MG63 (cell line): ENCODE measurements around the gene CCT6A. TPM values are rescaled to one million over a fixed set of nuclear protein-coding genes. Genes with fewer than 3 reads are reported as not detected.
"Not testable (repeated sequence)": the region's sequence is repeated elsewhere in the genome, so short reads cannot be mapped to it uniquely, and the experiment has no call there.

Experiments used
- DNase-seq: peaks from one replicate; pipeline ENCODE4 v3.0.0-alpha.2; 2020
- H3K27me3 ChIP-seq: fragments of 250-450 bp; sonication (Bioruptor Pico); 2 replicates; pipeline ENCODE4 v1.5.1; 2020; ENCODE audit warnings: mild to moderate bottlenecking, moderate library complexity
- H3K36me3 ChIP-seq: fragments of 250-450 bp; sonication (Bioruptor Pico); 2 replicates; pipeline ENCODE4 v1.5.1; 2020; ENCODE audit warnings: mild to moderate bottlenecking, moderate library complexity
- H3K4me3 ChIP-seq: fragments of 250-450 bp; sonication (Bioruptor Pico); 2 replicates; pipeline ENCODE4 v1.5.1; 2020; ENCODE audit warnings: mild to moderate bottlenecking, moderate library complexity
- H3K9me3 ChIP-seq: fragments of 250-450 bp; sonication (Bioruptor Pico); 2 replicates; pipeline ENCODE4 v1.5.1; 2020; ENCODE audit warnings: mild to moderate bottlenecking, moderate library complexity
- total RNA-seq: library from RNA; depleted of rRNA; stranded (reverse); fragments of >200 nt; shearing (Covaris generic); gene quantifications from 2 replicates; pipeline ENCODE4 v1.2.3, GENCODE V29; 2014; ENCODE audit warnings: low replicate concordance

Gene CCT6A
- total RNA-seq, 1 experiment from 2014 or later: 421 TPM

DNA sequence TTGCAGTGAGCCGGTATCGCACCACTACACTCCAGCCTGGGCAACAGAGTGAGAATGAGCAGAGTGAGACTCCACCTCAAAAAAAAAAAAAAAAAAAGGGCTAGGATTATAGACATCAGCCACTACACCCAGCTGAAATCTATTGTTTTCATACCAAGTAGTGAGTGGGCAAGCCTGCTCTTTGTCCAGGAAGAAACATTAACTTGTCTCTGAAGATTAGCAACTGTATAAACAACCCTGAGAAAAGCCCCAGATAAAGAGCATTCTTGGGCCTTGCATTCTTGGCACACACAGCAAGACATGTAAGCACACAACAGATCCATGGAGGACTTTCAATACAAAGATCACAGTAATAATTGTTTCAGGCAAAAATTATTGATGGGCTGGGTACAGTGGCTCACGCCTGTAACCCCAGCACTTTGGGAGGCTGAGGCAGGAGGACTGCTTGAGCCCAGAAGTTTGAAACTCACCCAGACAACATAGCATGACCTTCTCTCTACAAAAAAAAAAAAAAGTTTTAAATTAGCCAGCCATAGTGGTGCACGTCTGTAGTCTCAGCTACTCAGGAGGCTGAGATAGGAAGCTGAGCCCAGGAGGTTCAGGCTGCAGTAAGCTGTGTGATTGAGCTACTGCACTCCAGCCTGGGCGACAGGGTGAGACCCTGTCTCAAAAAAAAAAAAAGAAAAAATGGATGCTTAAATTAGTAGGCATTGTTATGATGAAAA is 4.7 kb upstream of the CCT6A start:
- peaks cover 4% of the 10 kb centered on the region for H3K36me3 ChIP-seq

DNA sequence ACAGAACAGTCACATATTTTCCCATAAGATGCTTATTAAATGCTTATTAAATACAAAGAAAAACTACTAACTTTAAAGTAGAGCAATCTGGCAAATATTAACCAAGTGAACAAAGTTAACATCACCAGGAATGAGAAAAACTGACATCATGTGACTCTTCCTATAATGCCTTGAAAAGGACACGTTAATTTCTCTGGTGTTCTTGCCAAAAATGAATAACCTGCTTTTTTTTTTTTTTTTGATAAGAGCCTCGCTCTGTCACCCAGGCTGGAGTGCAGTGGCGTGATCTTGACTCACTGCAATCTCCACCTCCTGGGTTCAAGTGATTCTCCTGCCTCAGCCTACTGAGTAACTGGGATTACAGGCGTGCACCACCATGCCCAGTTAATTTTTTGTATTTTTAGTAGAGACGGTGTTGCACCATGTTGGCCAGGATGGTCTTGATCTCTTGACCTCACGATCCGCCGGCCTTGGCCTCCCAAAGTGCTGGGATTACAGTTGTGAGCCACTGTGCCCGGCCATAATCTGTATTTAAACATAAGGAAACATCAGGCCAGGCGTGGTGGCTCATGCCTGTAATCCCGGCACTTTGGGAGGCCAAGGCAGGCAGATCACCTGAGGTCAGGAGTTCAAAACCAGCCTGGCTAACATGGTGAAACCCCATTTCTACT is 4.0 kb upstream of the CCT6A start:
- not testable (repeated sequence) for H3K9me3 ChIP-seq, H3K36me3 ChIP-seq, H3K4me3 ChIP-seq, H3K27me3 ChIP-seq, DNase-seq

More for the DNA sequence above, 4.7 kb upstream of the CCT6A start:
- no peaks in the 10 kb centered on the region for H3K9me3 ChIP-seq
- no peak overlapping the region for H3K4me3 ChIP-seq
- H3K27me3 ChIP-seq: no peaks in the 10 kb centered on the region
- peak; percentile 56 for DNase-seq

- Histone ChIP-seq H3K9me3 (no peaks in the 10 kb centered on the region), H3K27me3 (no peaks in the 10 kb centered on the region), H3K36me3 (peaks cover 15% of the 10 kb centered on the region), H3K4me3 (no peak overlapping the region)
- no peak for DNase-seq
Measured at GRCh38 chr7:56048245-56048644, 3.3 kb upstream of the CCT6A start.

- not testable (repeated sequence) for H3K4me3 ChIP-seq, H3K27me3 ChIP-seq, H3K9me3 ChIP-seq, DNase-seq
- H3K36me3 ChIP-seq: peaks cover 20% of the 10 kb centered on the region
Measured at GRCh38 chr7:56048763-56049162, 2.8 kb upstream of the CCT6A start.

- Histone ChIP-seq H3K27me3 (no peaks in the 10 kb centered on the region), H3K36me3 (peaks cover 42% of the 10 kb centered on the region), H3K4me3 (peak overlapping the region; percentile 82), H3K9me3 (no peaks in the 10 kb centered on the region)
- DNase-seq: no peak
Measured at GRCh38 chr7:56051053-56051338, 569 bp upstream of the CCT6A start.

- no peaks in the 10 kb centered on the region for H3K27me3 ChIP-seq
- H3K36me3 ChIP-seq: peaks cover 64% of the 10 kb centered on the region
- DNase-seq: no peak
- H3K4me3 ChIP-seq: peak overlapping the region; percentile 82
- H3K9me3 ChIP-seq: no peaks in the 10 kb centered on the region
Measured at GRCh38 chr7:56053379-56053778, 1.8 kb downstream of the CCT6A start.

DNA sequence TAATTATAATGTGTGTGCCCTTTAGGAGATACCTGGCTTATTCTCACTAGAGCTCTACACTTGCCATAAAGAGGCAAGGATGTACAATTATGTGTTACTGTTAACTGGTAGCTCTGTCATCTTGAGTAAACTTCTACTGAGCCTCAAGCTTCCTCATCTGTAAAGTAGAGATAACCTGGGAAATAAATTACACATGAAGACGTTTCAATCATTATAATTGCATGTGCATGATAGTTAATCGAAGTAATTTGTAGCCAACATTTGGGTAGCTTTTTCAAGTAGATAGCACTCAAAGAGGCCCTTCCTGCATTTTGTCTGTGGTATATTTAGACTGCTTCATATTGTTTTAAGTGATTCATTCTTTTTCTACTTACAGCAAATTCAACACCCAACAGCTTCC is 2.4 kb downstream of the CCT6A start:
- Histone ChIP-seq H3K4me3 (no peak overlapping the region), H3K9me3 (no peaks in the 10 kb centered on the region), H3K36me3 (peaks cover 70% of the 10 kb centered on the region), H3K27me3 (no peaks in the 10 kb centered on the region)
- no peak for DNase-seq

GRCh38 chr7:56062382-56062781 is 10.8 kb downstream of the CCT6A start:
- Histone ChIP-seq H3K4me3 (no peak overlapping the region), H3K9me3 (no peaks in the 10 kb centered on the region), H3K36me3 (peaks cover 77% of the 10 kb centered on the region), H3K27me3 (no peaks in the 10 kb centered on the region)
- DNase-seq: no peak

GRCh38 chr7:56063500-56063881 is 11.9 kb downstream of the CCT6A start:
- peak overlapping the region; percentile 87 for H3K4me3 ChIP-seq
- no peaks in the 10 kb centered on the region for H3K27me3 ChIP-seq
- peaks cover 66% of the 10 kb centered on the region for H3K36me3 ChIP-seq
- no peak for DNase-seq
- H3K9me3 ChIP-seq: no peaks in the 10 kb centered on the region

DNA sequence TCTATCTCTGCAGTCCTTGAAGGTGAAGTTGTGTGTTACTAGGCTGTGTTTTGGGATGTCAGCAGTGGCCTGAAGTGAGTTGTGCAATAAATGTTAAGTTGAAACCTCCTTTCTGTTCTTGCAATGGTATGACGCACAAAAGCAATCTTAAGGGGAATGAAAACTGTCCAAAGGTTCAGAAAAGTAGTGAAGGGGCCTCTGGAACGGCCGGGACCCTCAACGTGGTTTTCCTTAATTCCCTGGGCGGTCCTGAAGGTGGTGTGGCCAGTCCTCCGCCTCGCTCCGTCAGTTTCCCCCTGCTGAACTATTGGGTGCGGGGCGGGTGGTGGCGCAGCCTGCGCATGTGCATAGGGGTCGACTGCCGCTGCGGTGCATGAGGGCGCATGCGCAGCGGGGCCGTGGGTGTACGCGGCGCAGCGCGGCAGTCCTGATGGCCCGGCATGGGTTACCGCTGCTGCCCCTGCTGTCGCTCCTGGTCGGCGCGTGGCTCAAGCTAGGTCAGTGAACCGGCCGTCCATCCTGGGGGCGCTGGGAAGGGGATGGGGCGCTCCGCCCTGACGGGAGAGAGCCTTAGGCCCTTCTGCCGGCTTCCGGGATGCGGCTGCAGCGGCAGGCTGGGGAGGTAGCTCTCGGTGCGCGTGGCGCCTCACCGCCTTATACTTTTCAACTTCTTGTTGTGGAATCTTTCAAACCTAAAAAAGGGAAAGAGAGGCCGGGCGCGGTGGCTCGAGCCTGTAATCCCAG is 12.5 kb downstream of the CCT6A start, which contains the start of gene SUMF2:
Gene SUMF2, plus strand, starts transcription at position 405 of the 744 bp plus-strand sequence. Its CDS starts 26 bp downstream, at position 431.
- no peaks in the 10 kb centered on the region for H3K27me3 ChIP-seq
- H3K9me3 ChIP-seq: no peaks in the 10 kb centered on the region
- H3K36me3 ChIP-seq: peaks cover 64% of the 10 kb centered on the region
- DNase-seq: peak; percentile 87
- peak within 1 kb of the TSS; percentile 87 for H3K4me3 ChIP-seq

GRCh38 chr7:56066376-56066775 is 14.8 kb downstream of the CCT6A start:
- H3K9me3 ChIP-seq, H3K27me3 ChIP-seq, DNase-seq, H3K4me3 ChIP-seq: not testable (repeated sequence)
- H3K36me3 ChIP-seq: peaks cover 66% of the 10 kb centered on the region

GRCh38 chr7:56074371-56074791 is 22.8 kb downstream of the CCT6A start:
- no peaks in the 10 kb centered on the region for H3K27me3 ChIP-seq
- DNase-seq: peak; percentile 80
- H3K36me3 ChIP-seq: peaks cover 30% of the 10 kb centered on the region
- H3K4me3 ChIP-seq: no peak overlapping the region
- H3K9me3 ChIP-seq: no peaks in the 10 kb centered on the region

- H3K36me3 ChIP-seq: peaks cover 12% of the 10 kb centered on the region
- H3K4me3 ChIP-seq: no peak overlapping the region
- H3K27me3 ChIP-seq: no peaks in the 10 kb centered on the region
- DNase-seq: no peak
- no peaks in the 10 kb centered on the region for H3K9me3 ChIP-seq
Measured at GRCh38 chr7:56077681-56078080, 26.1 kb downstream of the CCT6A start.

- no peaks in the 10 kb centered on the region for H3K27me3 ChIP-seq
- H3K36me3 ChIP-seq: peaks cover 12% of the 10 kb centered on the region
- H3K9me3 ChIP-seq: no peaks in the 10 kb centered on the region
- H3K4me3 ChIP-seq: no peak overlapping the region
- no peak for DNase-seq
Measured at GRCh38 chr7:56078196-56078595, 26.6 kb downstream of the CCT6A start.

- Histone ChIP-seq H3K27me3 (no peaks in the 10 kb centered on the region), H3K9me3 (no peaks in the 10 kb centered on the region), H3K4me3 (no peak overlapping the region), H3K36me3 (peaks cover 10% of the 10 kb centered on the region)
- DNase-seq: peak; percentile 59
Measured at GRCh38 chr7:56079450-56080185, 28.1 kb downstream of the CCT6A start.

DNA sequence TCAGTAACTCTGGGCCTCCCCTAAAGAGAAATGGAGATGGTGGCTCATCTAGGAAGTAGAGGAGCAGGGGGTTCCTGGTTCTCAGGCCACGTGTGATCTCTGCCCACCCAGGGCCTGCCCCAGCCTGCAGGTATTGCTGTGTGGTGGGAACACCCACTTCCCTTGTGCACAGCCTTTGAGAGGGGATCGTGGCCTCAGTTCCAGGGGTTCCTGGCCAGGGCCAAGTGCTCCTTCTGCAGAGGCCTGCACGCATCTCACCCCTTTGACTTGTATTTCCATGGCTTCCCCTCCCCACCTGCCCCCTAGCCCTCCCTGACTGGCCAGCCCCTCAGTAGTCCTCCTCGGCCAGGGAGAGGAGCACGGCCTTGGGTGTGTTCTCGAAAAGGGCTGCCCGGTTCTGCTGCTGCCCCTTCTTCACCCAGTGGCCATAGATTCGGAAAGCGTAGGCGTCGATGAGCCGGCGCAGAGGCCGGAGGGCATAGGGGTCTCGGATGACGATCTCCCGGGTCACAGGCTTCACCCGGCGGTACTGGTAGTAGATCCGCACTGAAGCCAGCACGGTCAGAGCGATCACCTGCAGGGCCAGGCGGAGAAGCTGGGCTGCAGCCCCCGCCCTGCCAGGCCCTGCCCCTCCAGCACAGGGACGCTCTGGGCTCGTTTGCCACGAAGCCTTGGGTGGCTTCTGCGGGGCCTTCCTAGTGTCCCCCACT is 29.3 kb downstream of the CCT6A start:
- H3K36me3 ChIP-seq, H3K9me3 ChIP-seq, DNase-seq, H3K27me3 ChIP-seq, H3K4me3 ChIP-seq: not testable (repeated sequence)
